ENCODE results near the gene KRT85. TPM values are rescaled to one million over a fixed set of nuclear protein-coding genes. Genes with fewer than 3 reads are reported as not detected.

The KRT85 gene
- total RNA-seq, 1 donor from 2014 or later: not detected

- H3K27ac Mint-ChIP-seq: no peak within 1 kb of the TSS
- Histone ChIP-seq H3K9ac (no peak within 1 kb of the TSS), H2AFZ (replicated peaks) (no peak within 1 kb of the TSS), H3K4me2 (no peak within 1 kb of the TSS), H3K9me3 (ENCODE audit: low read depth) (no peaks in the 10 kb centered on the region), H3K4me1 (no peaks in the 10 kb centered on the region), H3K27me3 (no peaks in the 10 kb centered on the region), H3K36me3 (no peaks in the 10 kb centered on the region), H3K79me2 (ENCODE audit: low read depth) (no peaks in the 10 kb centered on the region), H4K20me1 (ENCODE audit: low read depth) (no peaks in the 10 kb centered on the region), H3F3A (ENCODE audit: low read depth) (no peaks in the 10 kb centered on the region), H3K27ac (no peak within 1 kb of the TSS), H3K4me3 (no peak within 1 kb of the TSS)
- no peak within 1 kb of the TSS for H3K4me3 Mint-ChIP-seq
- peaks cover 9% of the 10 kb centered on the region for H3K27me3 Mint-ChIP-seq (ENCODE audit: insufficient read depth, low read depth)
- H3K9me3 Mint-ChIP-seq: no peaks in the 10 kb centered on the region
- H3K4me1 Mint-ChIP-seq: peaks cover 8% of the 10 kb centered on the region
- DNase-seq (ENCODE audit: low spot score): no peak
- TF ChIP-seq EZH2phosphoT487 (IDR thresholded peaks at IDR 0.05) (no peak), CTCF (IDR thresholded peaks at IDR 0.05) (no peak), EZH2 (IDR thresholded peaks at IDR 0.05) (no peak)
- no peaks in the 10 kb centered on the region for H3K36me3 Mint-ChIP-seq
Measured at GRCh38 chr12:52385226-52385702, 18.0 kb upstream of the KRT85 start, which contains the start of gene KRT84. KRT84 (minus strand) TSS chr12:52385652; CDS start chr12:52385585, 67 bp downstream.

GRCh38 chr12:52383331-52383730, 16.1 kb upstream of the KRT85 start:
- Mint-ChIP-seq H3K27ac (no peak overlapping the region), H3K9me3 (no peaks in the 10 kb centered on the region), H3K27me3 (ENCODE audit: insufficient read depth, low read depth) (peaks cover 3% of the 10 kb centered on the region), H3K4me1 (no peaks in the 10 kb centered on the region), H3K4me3 (no peak overlapping the region), H3K36me3 (no peaks in the 10 kb centered on the region)
- no peak overlapping the region for H3K9ac ChIP-seq
- no peaks in the 10 kb centered on the region for H3K79me2 ChIP-seq (ENCODE audit: low read depth)
- no peak overlapping the region for H3K4me2 ChIP-seq
- H3K27me3 ChIP-seq: no peaks in the 10 kb centered on the region
- no peak overlapping the region for H2AFZ ChIP-seq (replicated peaks)
- TF ChIP-seq EZH2 (IDR thresholded peaks at IDR 0.05) (no peak), EZH2phosphoT487 (IDR thresholded peaks at IDR 0.05) (no peak), CTCF (IDR thresholded peaks at IDR 0.05) (no peak)
- H3F3A ChIP-seq (ENCODE audit: low read depth): no peaks in the 10 kb centered on the region
- no peak overlapping the region for H3K27ac ChIP-seq
- H3K9me3 ChIP-seq (ENCODE audit: low read depth): no peaks in the 10 kb centered on the region
- H4K20me1 ChIP-seq (ENCODE audit: low read depth): no peaks in the 10 kb centered on the region
- no peak for DNase-seq (ENCODE audit: low spot score)
- H3K4me3 ChIP-seq: no peak overlapping the region
- no peaks in the 10 kb centered on the region for H3K4me1 ChIP-seq
- H3K36me3 ChIP-seq: no peaks in the 10 kb centered on the region

- H2AFZ ChIP-seq (replicated peaks): no peak overlapping the region
- DNase-seq (ENCODE audit: low spot score): no peak
- no peaks in the 10 kb centered on the region for H3K36me3 ChIP-seq
- H3K9ac ChIP-seq: no peak overlapping the region
- no peak overlapping the region for H3K4me2 ChIP-seq
- H3K27me3 ChIP-seq: no peaks in the 10 kb centered on the region
- no peaks in the 10 kb centered on the region for H3K4me1 ChIP-seq
- TF ChIP-seq EZH2phosphoT487 (IDR thresholded peaks at IDR 0.05): no peak
- no peak for TF ChIP-seq EZH2 (IDR thresholded peaks at IDR 0.05)
- no peak for TF ChIP-seq CTCF (IDR thresholded peaks at IDR 0.05)
- H4K20me1 ChIP-seq (ENCODE audit: low read depth): no peaks in the 10 kb centered on the region
- H3K4me3 ChIP-seq: no peak overlapping the region
- no peaks in the 10 kb centered on the region for H3K4me1 Mint-ChIP-seq
- H3K9me3 Mint-ChIP-seq: no peaks in the 10 kb centered on the region
- no peaks in the 10 kb centered on the region for H3K9me3 ChIP-seq (ENCODE audit: low read depth)
- H3F3A ChIP-seq (ENCODE audit: low read depth): no peaks in the 10 kb centered on the region
- H3K79me2 ChIP-seq (ENCODE audit: low read depth): no peaks in the 10 kb centered on the region
- peaks cover 3% of the 10 kb centered on the region for H3K27me3 Mint-ChIP-seq (ENCODE audit: insufficient read depth, low read depth)
- H3K27ac ChIP-seq: no peak overlapping the region
- H3K36me3 Mint-ChIP-seq: no peaks in the 10 kb centered on the region
- H3K27ac Mint-ChIP-seq: no peak overlapping the region
- no peak overlapping the region for H3K4me3 Mint-ChIP-seq
Measured at GRCh38 chr12:52382854-52383253, 15.6 kb upstream of the KRT85 start.

Data from neural progenitor cell (in vitro differentiated cells).